NCI-H2227 treated with DMSO at 0.1 percent for 48 hours (cell line): ENCODE data around the gene SARS2.
A peak's percentile ranks its signal among the peaks of the same experiment; 100 is the strongest.
"Not testable (repeated sequence)": the region's sequence is repeated elsewhere in the genome, so short reads cannot be mapped to it uniquely, and the experiment has no call there.

ENCODE experiments used
- DNase-seq: peaks from one replicate; lab custom pipeline; 2025; lab: John Stamatoyannopoulos, UW

The SARS2 gene

DNA sequence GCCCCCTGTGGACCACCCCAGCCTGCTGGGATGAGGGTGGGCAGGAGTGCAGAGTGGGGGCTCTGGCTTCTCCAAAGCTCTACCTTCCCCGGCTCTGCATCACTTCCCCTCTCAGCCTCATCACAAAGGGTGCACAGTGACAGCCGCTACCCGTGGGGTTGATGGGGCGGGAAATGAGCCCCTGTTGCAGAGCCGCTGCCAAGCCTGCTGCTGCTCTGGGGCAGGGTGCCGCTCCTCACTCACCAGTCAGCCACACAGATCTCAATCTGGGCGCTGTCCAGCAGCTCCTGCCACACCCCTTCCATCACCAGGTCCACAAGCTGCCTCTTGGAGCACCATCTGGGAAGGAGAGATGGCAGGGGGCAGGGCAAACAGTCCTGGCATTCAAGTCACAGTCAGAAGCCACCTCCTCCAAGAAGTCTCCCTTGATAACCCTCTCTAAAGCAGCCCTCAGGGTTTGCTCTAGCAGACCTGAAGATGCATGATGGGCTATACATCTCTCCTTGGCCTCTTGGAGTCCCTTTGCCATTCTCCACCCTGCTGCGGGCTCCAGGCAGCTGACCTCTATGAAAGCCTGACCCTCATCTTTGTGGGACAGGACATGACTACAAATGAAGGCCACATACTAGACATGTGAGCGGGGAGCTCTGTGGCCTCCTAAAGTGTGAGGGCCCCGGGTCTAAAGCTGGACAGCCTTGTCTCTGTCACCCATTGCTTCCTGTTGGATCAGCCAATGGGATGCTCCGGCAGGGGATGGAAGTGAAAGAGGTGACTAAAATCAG lies 15.9 kb upstream of the SARS2 start:
- no peak for DNase-seq

- DNase-seq: no peak
These were observed 15.1 kb upstream of the SARS2 start for GRCh38 chr19:38945562-38946228.

DNA sequence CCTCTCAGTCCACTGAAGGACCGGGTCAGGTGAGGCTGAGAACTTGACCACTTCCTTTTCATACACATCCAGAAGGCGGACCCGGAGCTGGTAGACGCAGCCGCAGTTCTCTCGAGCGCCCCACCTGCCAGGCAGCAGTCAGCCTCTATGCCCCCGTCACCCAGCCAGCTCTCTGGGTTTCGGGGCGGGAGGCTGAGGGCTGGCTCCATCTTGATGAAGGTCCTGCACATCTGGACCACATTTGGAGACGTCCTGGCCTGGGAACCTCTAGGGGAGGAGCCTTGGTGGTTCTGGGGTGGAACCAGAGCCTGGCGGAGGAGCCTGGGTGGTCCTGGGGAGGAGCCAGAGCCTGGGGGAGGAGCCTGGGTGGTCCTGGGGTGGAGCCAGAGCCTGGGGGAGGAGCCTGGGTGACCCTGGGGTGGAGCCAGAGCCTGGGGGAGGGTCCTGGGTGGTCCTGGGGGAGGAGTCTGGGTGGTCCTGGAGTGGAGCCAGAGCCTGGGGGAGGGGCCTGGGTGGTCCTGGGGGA lies 14.5 kb upstream of the SARS2 start:
- DNase-seq: no peak

- DNase-seq: no peak
These were observed 12.1 kb upstream of the SARS2 start for GRCh38 chr19:38942471-38943181.

DNA sequence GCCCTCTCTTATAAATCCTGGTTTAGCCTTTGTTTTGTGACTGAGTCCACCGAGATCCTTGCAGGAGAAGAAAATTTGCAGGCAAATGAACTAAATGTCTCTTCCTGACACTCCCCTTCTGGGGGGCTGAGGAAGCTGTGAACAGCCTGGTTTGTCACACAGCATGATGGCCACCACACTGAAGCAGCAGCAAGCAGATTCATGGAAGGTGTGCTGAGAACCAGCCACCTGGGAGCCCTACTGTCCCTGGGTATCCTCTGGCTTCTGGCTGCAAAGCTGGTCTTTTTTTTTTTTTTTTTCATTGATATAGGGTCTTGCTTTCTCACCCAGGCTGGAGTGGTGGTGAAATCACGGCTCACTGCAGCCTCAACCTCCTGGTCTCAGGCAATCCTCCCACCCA lies 11.4 kb upstream of the SARS2 start:
- DNase-seq: no peak

DNA sequence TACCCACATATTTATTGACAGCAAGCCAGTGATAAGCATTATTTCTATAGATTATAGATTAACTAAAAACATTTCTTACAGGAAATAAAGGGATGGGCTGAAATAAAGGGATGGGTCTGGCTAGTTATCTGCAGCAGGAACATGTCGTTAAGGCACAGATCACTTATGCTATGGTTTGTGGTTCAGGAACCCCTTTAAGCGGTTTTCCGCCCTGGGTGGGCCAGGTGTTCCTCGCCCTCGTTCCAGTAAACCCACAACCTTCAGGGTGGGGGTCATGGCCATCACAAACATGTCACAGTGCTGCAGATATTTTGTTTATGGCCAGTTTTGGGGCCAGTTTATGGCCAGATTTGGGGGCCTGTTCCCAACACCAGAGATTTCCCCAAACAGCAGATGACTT lies 10.9 kb upstream of the SARS2 start:
- not testable (repeated sequence) for DNase-seq

DNA sequence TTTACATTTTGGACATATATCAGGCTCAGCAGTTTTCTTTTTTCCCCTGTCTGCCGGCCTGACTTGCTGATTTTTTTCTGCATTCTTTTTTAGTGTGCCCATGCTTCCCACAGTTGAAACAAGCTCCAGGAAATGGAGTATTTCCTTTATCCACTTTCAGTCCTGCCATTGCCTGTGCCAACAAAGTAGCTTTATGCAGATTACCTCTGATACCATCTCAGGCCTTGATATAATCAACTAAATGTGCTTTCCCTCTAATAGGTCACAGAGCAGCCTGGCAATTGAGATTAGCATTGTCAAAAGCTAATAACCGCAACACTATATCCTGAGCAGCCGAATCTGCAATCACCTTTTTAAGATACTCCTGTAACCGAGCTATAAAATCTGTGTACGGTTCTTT lies 9.4 kb upstream of the SARS2 start:
- DNase-seq: no peak

DNA sequence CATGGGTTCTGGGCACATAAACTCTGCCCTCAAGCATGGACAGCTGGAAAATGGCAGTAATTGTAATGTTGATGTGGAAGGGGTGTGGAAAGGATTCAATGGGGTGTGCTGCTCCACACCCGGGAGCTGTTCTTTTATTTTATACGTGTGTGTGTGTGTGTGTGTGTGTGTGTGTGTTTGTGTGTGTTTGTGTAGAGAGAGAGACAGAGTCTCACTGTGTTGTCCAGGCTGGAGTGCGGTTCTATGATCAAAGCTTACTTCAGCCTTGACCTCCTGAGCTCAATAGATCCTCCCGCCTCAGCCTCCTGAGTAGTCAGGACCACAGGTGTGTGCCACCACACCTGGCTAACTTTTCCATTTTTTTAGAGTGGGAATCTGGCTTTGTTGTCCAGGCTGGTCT lies 3.0 kb upstream of the SARS2 start:
- no peak for DNase-seq

DNA sequence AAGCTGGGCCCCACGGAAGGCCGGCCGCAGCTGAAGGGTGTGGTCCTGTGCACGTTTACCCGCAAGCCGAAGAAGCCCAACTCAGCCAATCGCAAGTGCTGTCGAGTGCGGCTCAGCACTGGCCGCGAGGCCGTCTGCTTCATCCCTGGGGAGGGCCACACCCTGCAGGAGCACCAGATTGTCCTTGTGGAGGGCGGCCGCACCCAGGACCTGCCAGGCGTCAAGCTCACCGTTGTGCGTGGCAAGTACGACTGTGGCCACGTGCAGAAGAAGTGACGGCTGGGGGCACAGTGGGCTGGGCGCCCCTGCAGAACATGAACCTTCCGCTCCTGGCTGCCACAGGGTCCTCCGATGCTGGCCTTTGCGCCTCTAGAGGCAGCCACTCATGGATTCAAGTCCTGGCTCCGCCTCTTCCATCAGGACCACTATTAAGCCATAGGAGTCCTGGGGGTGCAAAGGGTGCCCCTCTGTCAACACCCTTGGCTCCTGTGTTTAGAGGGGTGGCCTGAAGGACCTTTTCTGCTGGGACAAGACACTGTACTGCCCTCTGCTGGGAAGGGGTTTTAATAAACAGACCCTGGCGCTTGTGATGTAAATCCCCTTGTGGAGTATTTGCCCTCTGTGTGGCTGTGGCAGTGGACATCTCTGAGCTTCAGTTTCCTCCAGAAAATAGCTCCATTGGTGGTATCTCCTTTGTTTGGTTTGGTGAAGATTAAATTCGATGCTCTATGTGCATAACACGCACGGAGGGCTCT lies 2.0 kb upstream of the SARS2 start:
- peak; percentile 39 for DNase-seq

- no peak for DNase-seq
These were observed 894 bp upstream of the SARS2 start for GRCh38 chr19:38931521-38931793.

DNA sequence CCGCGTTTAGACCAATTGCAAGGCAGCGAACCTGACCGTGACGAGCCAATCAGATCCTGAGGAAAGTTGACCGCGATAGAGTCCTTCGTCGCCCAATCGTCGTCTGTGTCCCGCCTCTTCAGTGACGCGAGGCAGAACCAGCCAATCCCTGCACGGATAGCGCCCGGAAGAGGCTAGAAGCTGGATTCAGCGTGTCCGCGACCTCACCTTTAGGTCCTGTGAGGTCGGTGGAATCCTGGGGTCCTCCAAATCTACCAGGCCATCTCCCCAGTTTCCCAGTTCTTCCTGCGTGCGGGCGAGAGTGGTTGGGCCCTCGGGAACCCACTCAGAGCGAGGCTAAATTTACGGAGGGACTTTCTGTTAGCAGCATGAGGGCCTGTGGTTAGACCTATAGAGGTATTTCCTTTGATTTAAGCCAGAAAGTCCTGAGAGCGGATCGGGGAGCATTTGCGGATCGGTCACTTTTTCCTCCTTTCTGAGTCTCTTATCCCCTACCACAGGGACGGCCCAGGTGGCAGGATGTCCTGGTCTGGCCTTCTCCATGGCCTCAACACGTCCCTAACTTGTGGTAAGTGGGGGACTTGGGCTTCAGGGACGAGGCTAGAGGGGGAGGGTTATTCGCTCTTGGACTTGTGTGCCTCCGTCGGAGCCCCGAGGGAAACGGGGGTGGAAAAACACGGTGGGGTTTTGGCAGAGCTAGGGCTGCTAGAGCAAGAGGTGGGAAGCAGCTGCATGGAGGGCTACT lies 385 bp upstream of the SARS2 start, which contains the start of gene MRPS12:
MRPS12 (plus strand) TSS at position 169 of the 745 bp plus-strand sequence; CDS start at position 520, 351 bp downstream.
- DNase-seq: peak; percentile 100

GRCh38 chr19:38928391-38929001 lies 2.1 kb downstream of the SARS2 start:
- DNase-seq: no peak

DNA sequence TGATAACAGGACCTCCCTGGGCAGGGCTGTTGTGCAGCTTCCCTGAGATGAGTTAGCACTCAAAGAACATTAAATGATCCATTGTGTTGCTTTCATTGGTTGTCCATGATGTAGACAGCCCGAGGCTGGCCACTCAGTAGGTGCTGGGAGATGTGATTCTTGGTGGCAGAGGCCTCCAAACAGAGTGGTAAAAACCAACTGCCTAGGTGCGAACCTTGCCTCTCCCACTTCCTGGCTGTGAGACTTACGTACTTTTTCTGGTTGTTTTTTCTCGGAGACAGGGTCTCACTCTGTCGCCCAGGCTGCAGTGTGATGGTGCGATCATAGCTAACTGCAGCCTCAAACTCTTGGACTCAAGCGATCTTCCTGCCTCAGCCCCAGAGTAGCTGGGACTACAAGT lies 6.2 kb downstream of the SARS2 start:
- no peak for DNase-seq

DNA sequence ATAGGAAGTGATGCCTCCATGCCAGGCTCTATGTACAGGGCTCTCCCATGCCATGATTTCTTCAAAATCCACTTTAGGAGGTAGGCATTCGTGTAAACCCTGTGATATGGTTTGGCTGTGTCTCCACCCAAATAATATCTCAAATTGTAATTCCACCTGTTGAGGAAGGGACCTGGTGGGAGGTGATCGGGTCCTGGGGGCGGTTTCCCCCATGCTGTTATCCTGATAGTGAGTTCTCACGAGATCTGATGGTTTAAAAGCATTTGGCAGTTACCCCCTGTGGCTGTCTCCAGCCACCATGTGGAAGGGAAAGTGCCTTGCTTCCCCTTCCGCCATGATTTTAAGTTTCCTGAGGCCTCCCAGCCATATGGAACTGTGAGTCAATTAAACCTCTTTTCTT lies 8.1 kb downstream of the SARS2 start:
- DNase-seq: no peak

DNA sequence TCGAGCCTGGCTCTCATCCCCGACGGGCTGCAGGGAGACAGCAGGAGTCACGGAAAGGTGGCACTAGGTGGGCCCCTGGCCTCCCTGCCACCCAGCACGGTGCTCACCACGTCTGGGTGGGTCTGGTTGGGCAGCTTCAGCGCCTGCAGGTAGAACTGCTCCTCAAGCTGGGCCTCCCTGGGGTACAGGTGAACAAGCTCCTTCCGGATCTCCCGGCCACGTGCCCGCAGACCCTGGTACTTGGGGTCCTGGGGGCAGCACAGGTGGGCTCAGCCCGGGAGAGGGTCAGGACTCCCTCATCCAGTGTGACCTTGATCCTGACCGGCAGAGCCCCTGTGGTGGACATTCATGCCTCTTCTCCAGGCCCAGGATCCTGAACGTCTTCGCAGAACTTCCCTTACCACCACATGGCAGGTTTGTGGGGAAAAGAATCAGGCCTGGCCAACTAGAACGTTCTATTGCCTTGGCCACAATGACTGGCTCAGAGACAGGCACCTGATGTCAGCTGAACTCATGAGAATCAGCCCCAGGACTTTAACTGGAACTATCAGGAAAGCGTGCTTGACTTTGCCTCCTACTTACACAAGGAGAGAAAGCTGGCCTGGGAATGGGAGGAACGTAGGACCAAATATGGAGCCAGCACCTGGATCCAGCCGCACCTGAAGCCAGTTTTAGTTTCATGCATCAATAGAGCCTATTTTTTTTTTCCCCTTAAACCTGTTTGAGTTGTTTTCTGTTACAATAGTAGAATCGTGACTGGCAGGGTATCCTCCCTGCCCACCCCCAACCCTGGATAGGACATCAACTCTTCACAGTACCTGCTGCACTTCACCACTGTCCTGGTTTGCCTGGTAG lies 8.9 kb downstream of the SARS2 start:
- DNase-seq: no peak

GRCh38 chr19:38920602-38921419 lies 9.8 kb downstream of the SARS2 start:
- no peak for DNase-seq

DNA sequence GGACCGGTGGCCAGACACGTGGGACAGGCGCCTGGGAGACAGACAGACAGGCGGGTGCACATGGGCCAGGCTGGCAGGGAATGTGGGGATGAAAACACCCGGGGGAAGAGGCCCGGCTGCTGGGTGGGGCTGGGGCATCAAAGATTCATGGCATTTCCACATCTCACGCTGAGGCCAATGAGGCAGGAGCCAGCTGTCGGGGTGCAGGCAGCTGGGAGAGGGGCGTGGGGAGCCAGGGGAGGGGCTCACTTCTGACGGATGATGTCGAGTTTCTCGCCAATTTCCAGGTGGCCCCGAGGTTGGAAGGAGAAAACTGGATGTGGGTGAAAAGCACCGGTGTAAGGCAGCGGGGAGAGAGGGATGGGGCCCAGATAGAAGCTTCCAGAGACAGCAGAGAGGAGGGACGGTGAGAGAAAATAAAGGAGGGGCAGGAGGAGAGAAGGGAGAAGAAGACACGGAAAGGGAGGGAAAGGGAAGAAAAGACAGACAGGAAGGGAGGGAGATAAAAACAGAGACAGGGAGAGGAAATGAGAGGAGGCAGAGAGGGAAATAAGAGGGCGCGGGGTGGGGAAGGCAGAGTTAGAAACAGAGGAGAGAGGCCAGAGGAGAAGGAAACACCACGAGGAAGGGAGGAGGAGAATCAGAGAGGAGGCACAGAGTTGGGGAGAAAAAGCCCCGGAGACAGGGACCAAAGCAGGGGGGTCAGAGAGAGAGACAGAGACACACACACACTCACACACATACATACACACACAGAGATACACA lies 10.5 kb downstream of the SARS2 start:
- no peak for DNase-seq

- DNase-seq: no peak
These were observed 12.0 kb downstream of the SARS2 start for GRCh38 chr19:38918526-38918925.
